ENCODE data around the gene CDK14.

DNA sequence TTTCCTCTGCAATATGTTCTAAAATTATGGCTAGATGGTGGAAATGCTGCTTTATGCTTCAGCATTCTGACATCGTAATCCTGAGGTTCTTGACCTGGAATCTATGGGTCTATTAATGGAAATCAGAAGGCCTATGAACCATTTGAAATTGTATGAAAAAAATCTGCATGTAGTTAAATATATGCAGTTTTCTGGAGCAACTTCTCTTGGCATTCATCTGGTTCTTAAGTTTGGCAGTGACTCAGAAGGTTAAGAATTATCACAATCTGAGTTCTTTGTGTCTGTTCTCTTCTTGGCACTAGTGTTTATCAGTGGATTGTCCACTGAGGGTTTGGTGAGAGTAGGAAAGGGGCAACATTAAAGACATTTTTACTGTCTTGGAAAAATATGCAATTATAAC, 597.0 kb downstream of the CDK14 start:
- TF ChIP-seq, protein P1, sequence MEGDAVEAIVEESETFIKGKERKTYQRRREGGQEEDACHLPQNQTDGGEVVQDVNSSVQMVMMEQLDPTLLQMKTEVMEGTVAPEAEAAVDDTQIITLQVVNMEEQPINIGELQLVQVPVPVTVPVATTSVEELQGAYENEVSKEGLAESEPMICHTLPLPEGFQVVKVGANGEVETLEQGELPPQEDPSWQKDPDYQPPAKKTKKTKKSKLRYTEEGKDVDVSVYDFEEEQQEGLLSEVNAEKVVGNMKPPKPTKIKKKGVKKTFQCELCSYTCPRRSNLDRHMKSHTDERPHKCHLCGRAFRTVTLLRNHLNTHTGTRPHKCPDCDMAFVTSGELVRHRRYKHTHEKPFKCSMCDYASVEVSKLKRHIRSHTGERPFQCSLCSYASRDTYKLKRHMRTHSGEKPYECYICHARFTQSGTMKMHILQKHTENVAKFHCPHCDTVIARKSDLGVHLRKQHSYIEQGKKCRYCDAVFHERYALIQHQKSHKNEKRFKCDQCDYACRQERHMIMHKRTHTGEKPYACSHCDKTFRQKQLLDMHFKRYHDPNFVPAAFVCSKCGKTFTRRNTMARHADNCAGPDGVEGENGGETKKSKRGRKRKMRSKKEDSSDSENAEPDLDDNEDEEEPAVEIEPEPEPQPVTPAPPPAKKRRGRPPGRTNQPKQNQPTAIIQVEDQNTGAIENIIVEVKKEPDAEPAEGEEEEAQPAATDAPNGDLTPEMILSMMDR (IDR thresholded peaks at IDR 0.05) = no peak
- TF ChIP-seq EZH2 (IDR thresholded peaks at IDR 0.05; ENCODE audit: borderline replicate concordance, insufficient read depth, low read depth, low read length, poor library complexity, severe bottlenecking) = no peak
